HG03066 (cell line): ENCODE data around the gene FHAD1.
A peak's percentile ranks its signal among the peaks of the same experiment; 100 is the strongest.
"Not testable (repeated sequence)": the region's sequence is repeated elsewhere in the genome, so short reads cannot be mapped to it uniquely, and the experiment has no call there.

Experiments
- ATAC-seq: cut with Tn5 transposase; IDR thresholded peaks from one replicate; pipeline ENCODE4 v1.9.1; 2021; ENCODE audit warnings: low read depth; ENCODE audit not compliant: unreplicated experiment

FHAD1 gene

GRCh38 chr1:15358565-15359133 lies 111.6 kb downstream of the FHAD1 start:
- no peak for ATAC-seq

- ATAC-seq, result no peak
Observed at GRCh38 chr1:15360700-15361099, 113.7 kb downstream of the FHAD1 start.

DNA sequence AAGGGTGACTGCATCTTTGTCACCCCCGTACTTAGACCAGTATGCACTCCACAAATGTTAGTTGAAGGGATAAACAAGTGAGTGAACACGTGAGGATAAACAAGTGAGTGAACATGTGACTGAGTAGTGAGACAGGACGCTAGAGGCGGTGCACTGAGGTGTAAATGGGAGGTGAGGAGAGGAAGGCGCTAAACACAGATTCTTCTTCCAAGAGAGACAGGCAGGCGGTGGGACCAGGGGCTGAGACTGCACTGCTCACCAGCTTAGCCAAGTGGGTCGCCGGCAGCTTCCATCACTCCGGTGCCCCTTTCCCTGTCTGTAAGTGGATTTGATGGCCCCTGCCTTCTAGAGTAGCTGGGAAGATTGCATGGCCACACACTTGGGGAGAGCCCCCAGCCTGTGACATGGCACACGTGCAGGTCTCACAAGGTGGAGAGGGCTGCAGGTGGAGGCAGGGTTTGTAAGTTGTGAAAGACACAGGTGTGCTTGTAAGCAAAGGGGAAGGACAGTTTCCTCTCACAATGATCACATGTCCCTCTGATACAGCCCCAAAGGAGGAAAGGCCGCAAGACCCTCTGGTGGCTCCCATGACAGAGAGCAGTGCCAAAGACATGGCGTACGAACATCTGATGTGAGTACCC lies 115.2 kb downstream of the FHAD1 start:
- no peak for ATAC-seq

- no peak for ATAC-seq
Observed at GRCh38 chr1:15362737-15363128, 115.7 kb downstream of the FHAD1 start.

DNA sequence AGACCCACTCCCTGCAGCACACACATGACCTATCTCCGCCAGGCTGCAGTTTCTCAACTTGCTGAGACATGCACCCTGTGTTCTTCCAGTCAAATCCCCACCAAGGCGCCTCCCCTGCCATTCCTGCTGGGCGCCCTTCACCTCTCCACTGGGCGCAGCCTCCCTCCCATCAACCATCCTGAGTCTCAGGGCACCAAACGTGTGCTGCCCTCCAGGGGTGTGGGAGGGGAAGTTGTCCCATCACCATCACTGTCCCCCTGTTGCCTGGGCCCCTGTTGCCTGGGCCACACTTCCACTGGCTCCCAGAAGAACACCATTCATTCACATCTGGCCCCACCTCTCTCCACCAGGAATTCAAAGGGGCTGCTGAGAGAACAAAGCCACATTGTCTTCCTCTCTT lies 117.7 kb downstream of the FHAD1 start:
- ATAC-seq, result no peak

- ATAC-seq, result no peak
Observed at GRCh38 chr1:15368888-15369287, 121.9 kb downstream of the FHAD1 start.

- ATAC-seq, result no peak
Observed at GRCh38 chr1:15370268-15370667, 123.2 kb downstream of the FHAD1 start.

DNA sequence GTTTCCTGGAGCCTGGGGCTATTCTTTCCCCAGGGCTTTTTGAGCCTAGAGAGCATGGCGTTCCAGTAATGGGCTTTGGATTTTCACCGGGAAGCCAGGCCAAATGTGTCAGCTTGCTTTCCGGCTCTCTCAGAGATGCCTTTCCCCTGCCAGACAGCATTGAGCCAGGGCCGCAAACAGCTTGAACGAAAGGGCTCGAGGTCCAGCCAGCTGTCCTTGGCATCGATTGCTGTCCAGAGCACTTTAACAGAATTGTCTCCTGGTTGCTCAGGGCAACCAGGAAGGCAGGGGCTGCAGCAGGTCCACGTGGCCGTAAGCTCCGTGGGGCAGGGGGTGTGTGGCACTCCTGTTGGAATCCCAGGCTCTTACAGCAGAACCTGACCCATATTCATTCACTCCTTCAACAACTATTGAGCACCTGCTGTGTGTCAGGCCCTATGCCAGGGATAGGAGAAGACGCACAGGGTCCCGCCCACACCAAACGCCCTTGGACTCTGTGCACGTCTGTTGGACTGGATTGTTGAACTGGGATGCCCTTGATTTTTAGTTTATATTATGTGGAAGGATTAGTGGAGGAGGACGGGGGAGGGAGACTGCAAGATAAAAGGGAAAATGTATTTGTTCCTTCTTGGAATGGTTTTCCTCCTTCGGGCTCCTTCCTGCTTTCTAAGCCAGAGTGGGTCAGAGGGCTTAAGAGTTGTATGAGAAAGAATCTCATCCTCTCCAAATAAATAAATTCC lies 123.9 kb downstream of the FHAD1 start:
- ATAC-seq, result no peak

GRCh38 chr1:15371610-15372545 lies 124.9 kb downstream of the FHAD1 start:
- ATAC-seq, result no peak

DNA sequence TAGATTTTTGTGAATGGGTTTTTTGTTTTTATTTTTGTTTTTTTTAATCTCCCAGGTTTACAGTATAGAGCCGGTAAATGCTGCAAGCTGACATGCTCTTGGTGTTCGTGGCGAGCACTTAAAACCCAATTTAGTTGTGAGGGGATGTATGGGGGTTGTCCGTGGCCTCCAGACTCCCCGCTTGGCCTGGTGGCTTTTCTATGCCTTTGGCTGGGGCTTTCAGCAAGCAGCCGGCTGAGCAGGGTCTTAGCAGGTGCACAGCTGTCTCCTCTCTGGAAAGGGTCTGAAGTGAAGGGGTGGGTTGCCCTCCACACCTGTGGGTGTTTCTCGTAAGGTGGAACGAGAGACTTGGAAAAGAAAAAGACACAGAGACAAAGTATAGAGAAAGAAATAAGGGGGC lies 131.7 kb downstream of the FHAD1 start:
- no peak for ATAC-seq

DNA sequence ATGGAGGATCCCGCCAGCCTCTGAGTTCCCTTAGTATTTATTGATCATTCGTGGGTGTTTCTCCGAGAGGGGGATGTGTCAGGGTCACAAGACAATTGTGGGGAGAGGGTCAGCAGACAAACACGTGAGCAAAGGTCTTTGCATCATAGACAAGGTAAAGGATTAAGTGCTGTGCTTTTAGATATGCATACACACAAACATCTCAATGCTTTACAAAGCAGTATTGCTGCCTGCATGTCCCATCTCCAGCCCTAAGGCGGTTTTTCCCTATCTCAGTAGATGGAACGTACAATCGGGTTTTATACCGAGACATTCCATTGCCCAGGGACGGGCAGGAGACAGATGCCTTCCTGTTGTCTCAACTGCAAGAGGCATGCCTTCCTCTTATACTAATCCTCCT lies 132.1 kb downstream of the FHAD1 start:
- ATAC-seq, result not testable (repeated sequence)

GRCh38 chr1:15380601-15381508 lies 133.8 kb downstream of the FHAD1 start:
- no peak for ATAC-seq

DNA sequence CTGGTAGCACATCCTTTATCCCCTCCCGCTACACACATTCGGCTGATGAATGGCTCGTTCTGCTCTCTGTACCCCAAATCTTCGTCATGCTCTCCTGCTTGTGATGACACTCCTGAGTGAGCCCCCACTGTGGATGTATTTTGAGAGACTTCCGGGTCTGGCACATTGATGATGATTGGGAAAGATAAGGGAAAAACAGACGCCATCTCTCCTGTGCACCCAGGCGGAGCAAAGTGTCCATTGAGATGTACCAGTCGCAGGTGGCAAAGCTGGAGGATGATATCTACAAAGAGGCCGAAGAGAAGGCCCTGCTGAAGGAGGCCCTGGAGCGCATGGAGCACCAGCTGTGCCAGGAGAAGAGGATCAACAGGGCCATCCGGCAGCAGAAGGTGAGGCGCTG lies 134.8 kb downstream of the FHAD1 start:
- no peak for ATAC-seq

GRCh38 chr1:15382601-15383518 lies 135.8 kb downstream of the FHAD1 start:
- ATAC-seq, result no peak

- no peak for ATAC-seq
Observed at GRCh38 chr1:15383810-15384209, 136.8 kb downstream of the FHAD1 start.

DNA sequence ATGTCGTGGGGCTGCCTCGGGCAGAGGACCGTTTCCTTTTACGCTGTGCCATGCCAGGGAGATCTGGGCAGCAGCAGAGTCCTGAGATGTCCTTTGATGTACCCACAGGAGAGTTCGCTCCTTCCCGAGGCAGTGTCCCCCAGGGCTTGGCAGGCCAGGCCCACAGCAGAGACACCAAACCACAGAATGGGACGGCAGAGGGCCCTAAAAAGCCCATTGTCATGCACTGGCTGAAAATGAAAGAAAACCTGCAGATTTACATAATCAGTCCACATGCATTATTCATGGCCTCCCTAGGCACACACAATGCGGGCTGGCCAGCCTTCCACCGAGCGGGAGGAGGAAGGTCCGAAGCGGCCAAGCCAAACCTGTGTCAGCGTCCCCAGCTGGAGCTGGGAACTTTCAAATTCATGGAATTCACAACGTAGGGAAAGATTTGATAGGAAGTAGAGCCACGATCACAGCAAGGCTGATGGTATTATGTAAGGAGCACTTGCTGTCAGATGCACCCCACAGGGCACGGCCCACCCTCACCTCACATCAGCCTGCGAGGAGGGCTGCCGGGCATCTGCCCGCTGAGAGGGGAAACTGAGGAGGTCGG lies 137.4 kb downstream of the FHAD1 start:
- ATAC-seq, result peak; percentile 70

- no peak for ATAC-seq
Observed at GRCh38 chr1:15385420-15385819, 138.4 kb downstream of the FHAD1 start.

DNA sequence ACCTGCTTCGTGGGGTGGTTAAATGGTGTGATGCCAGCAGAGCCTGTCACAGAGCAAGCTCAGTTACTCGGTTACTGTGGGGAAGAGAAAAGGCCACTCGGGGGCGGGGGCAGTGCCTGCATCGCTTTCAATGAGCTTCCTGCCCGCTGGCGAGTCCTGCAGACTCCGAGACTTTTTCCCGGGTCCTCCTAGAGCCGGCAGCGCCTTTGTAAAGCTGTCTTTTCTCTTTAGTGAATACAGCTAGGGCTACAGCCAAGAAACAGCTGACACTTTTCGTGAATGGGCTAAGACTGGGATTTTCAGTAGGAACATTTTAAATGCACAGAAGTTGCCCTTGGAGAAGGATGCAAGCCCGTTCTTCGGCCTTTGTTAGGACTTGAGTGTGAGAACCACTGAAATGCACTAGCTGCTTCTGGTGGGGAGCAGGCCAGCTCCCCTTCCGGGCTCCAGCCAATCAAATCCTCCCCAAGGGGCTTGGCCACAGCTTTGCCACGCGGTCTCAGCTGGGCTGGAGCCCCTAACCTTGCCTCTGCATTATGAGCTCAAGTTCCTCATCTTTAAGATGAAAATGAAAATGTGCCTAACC lies 139.2 kb downstream of the FHAD1 start:
- ATAC-seq, result no peak
